H1 (cell line): ENCODE measurements around the gene THPO.

Experiments used
- CREB1 ChIP-seq: IDR thresholded peaks from 2 replicates; pipeline ENCODE4 v1.6.1; 2012; ENCODE audit warnings: inconsistent platforms
- EGR1 ChIP-seq: IDR thresholded peaks from 2 replicates; pipeline ENCODE4 v1.6.1; 2011; ENCODE audit warnings: low read depth, low read length, borderline replicate concordance
- EZH2 ChIP-seq: fragments of 200-600 bp; sonication (generic); IDR thresholded peaks from 2 replicates; pipeline ENCODE4 v1.7.1; 2012; ENCODE audit warnings: low read depth, mild to moderate bottlenecking, moderate library complexity, low read length, inconsistent platforms; ENCODE audit not compliant: severe bottlenecking
- SIN3A ChIP-seq, 2 experiments: IDR thresholded peaks in 1 of 2; conservative IDR thresholded peaks in 1 of 2; 2 replicates each; pipeline ENCODE4 v1.6.1; 2011 to 2012; ENCODE audit warnings: low read length in 2 of 2, improper control_type of control experiment in 1 of 2, low read depth in 1 of 2, mild to moderate bottlenecking in 1 of 2
- TCF12 ChIP-seq: IDR thresholded peaks from 2 replicates; pipeline ENCODE4 v1.6.1; 2011; ENCODE audit warnings: low read depth, mild to moderate bottlenecking, low read length
- ZNF274 ChIP-seq: IDR thresholded peaks from 2 replicates; pipeline ENCODE4 v1.7.0; 2012; ENCODE audit warnings: low read length, borderline replicate concordance; ENCODE audit errors: extremely low read depth
- TF ChIP-seq, protein P1 (sequence below), 3 experiments: IDR thresholded peaks; 1 replicate in 2 of 3; 2 replicates in 1 of 3; pipeline versions ENCODE4 v1.5.1 to v1.6.1; 2011; ENCODE audit warnings: low read length in 3 of 3, mild to moderate bottlenecking in 3 of 3, inconsistent platforms in 2 of 3, low read depth in 1 of 3, moderate library complexity in 1 of 3; ENCODE audit not compliant: insufficient read depth in 1 of 3; ENCODE audit errors: control extremely low read depth in 1 of 3
- TF ChIP-seq, protein P2 (sequence below): IDR thresholded peaks from 2 replicates; pipeline ENCODE4 v1.6.1; 2012; ENCODE audit warnings: low read length, inconsistent platforms
- TF ChIP-seq, protein P3 (sequence below): IDR thresholded peaks from 2 replicates; pipeline ENCODE4 v1.6.1; 2011; ENCODE audit warnings: low read depth, mild to moderate bottlenecking, low read length; ENCODE audit not compliant: insufficient read depth

DNA sequence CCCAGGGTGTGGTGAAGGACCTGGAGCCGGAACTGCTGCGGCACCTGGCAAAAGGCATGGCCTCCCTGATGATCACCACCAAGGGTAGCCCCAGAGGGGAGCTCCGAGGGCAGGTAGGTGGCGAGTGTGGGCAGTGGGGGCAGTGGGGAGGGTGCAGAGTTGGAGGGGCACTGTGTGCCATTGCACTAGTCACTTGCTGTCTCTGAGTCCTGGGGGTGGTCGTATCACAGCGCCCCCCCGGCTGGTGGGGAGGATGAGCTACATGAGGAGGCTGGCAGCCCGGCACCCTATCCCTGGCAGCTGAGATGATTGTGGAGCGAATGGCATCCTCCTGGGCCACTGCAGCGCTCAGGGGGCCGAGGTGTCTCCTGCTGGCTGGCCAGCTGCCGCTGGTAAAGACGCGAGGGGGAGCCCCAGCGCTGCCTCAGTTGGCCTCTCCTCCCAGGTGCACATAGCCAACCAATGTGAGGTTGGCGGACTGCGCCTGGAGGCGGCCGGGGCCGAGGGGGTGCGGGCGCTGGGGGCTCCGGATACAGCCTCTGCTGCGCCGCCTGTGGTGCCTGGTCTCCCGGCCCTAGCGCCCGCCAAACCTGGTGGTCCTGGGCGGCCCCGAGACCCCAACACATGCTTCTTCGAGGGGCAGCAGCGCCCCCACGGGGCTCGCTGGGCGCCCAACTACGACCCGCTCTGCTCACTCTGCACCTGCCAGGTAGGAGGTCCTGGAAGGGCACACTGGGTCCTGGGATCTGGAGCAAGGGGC lies 8.2 kb upstream of the THPO start:
- TF ChIP-seq ZNF274 (no peak), TCF12 (no peak), CREB1 (no peak), EGR1 (no peak), SIN3A (conservative IDR thresholded peaks at IDR 0.05 in 1 of 2, IDR thresholded peaks at IDR 0.05 in 1 of 2; ENCODE audit: low read depth in 1 of 2, low read length in 2 of 2) (no peak), EZH2 (no peak)
- TF ChIP-seq, protein P1, sequence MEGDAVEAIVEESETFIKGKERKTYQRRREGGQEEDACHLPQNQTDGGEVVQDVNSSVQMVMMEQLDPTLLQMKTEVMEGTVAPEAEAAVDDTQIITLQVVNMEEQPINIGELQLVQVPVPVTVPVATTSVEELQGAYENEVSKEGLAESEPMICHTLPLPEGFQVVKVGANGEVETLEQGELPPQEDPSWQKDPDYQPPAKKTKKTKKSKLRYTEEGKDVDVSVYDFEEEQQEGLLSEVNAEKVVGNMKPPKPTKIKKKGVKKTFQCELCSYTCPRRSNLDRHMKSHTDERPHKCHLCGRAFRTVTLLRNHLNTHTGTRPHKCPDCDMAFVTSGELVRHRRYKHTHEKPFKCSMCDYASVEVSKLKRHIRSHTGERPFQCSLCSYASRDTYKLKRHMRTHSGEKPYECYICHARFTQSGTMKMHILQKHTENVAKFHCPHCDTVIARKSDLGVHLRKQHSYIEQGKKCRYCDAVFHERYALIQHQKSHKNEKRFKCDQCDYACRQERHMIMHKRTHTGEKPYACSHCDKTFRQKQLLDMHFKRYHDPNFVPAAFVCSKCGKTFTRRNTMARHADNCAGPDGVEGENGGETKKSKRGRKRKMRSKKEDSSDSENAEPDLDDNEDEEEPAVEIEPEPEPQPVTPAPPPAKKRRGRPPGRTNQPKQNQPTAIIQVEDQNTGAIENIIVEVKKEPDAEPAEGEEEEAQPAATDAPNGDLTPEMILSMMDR (IDR thresholded peaks at IDR 0.05; ENCODE audit: control extremely low read depth in 1 of 3, insufficient read depth in 1 of 3, low read depth in 1 of 3, low read length in 3 of 3): peak in 2 of 3 experiments; percentile 9 to 29; a peak in 2 of 4 replicates
- TF ChIP-seq, protein P2, sequence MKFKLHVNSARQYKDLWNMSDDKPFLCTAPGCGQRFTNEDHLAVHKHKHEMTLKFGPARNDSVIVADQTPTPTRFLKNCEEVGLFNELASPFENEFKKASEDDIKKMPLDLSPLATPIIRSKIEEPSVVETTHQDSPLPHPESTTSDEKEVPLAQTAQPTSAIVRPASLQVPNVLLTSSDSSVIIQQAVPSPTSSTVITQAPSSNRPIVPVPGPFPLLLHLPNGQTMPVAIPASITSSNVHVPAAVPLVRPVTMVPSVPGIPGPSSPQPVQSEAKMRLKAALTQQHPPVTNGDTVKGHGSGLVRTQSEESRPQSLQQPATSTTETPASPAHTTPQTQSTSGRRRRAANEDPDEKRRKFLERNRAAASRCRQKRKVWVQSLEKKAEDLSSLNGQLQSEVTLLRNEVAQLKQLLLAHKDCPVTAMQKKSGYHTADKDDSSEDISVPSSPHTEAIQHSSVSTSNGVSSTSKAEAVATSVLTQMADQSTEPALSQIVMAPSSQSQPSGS: no peak
- TF ChIP-seq, protein P3, sequence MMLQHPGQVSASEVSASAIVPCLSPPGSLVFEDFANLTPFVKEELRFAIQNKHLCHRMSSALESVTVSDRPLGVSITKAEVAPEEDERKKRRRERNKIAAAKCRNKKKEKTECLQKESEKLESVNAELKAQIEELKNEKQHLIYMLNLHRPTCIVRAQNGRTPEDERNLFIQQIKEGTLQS: no peak
